OCI-LY3 (cell line): ENCODE results near the gene ART5.

Source experiments
- H2AFZ ChIP-seq: fragments of 200-600, 300-600 bp; shearing (Covaris generic); 2 replicates; pipeline ENCODE4 v1.6.0; 2014; ENCODE audit warnings: antibody characterized with exemption, low read depth, low read length
- H3K27ac ChIP-seq: fragments of 200-600, 300-600 bp; sonication (generic); 2 replicates; pipeline ENCODE4 v1.5.1; 2014; ENCODE audit warnings: mild to moderate bottlenecking, low read length, moderate library complexity, mixed read lengths
- H3K27me3 ChIP-seq: fragments of 200-600, 300-600 bp; sonication (generic); 2 replicates; pipeline ENCODE4 v1.6.1; 2014; ENCODE audit warnings: low read depth, low read length, mixed read lengths
- H3K36me3 ChIP-seq: fragments of 200-600, 300-600 bp; sonication (generic); replicated peaks from 2 replicates; pipeline ENCODE3; 2014; ENCODE audit warnings: low read depth, low read length, mixed read lengths
- H3K4me1 ChIP-seq: fragments of 300-600, 200-600 bp; sonication (generic); 2 replicates; pipeline ENCODE4 v1.6.1; 2014; ENCODE audit warnings: low read length, mixed read lengths
- H3K4me2 ChIP-seq: fragments of 200-600, 300-600 bp; sonication (generic); 2 replicates; pipeline ENCODE4 v1.6.1; 2014; ENCODE audit warnings: low read length, mixed read lengths
- H3K4me3 ChIP-seq: fragments of 300-600, 200-600 bp; sonication (generic); 2 replicates; pipeline ENCODE4 v1.5.1; 2014; ENCODE audit warnings: antibody characterized with exemption, mild to moderate bottlenecking, low read length, moderate library complexity
- H3K79me2 ChIP-seq: fragments of 300-600, 200-600 bp; shearing (Covaris generic); 2 replicates; pipeline ENCODE4 v1.6.1; 2014; ENCODE audit warnings: mild to moderate bottlenecking, low read length, mixed read lengths
- H3K9ac ChIP-seq: fragments of 300-600, 200-600 bp; shearing (Covaris generic); 2 replicates; pipeline ENCODE4 v1.6.0; 2014; ENCODE audit warnings: mild to moderate bottlenecking, low read length, moderate library complexity
- H3K9me3 ChIP-seq: fragments of 200-600, 300-600 bp; shearing (Covaris generic); 2 replicates; pipeline ENCODE4 v1.6.1; 2014; ENCODE audit warnings: low read length, mixed read lengths; ENCODE audit not compliant: insufficient read depth
- H4K20me1 ChIP-seq: fragments of 200-600, 300-600 bp; sonication (generic); 2 replicates; pipeline ENCODE4 v1.6.1; 2016; ENCODE audit warnings: low read length, mixed read lengths; ENCODE audit not compliant: insufficient read depth
- EZH2phosphoT487 ChIP-seq: fragments of 200-600 bp; shearing (Covaris generic); IDR thresholded peaks from 2 replicates; pipeline ENCODE4 v1.6.1; 2018; ENCODE audit warnings: antibody characterized with exemption, mixed run types, low read depth
- TF ChIP-seq, protein P1 (sequence below): fragments of 200-600, 300-600 bp; sonication (generic); IDR thresholded peaks from 2 replicates; pipeline ENCODE4 v1.5.1; 2014; ENCODE audit warnings: antibody characterized with exemption, low read length, low read depth

Gene ART5

DNA sequence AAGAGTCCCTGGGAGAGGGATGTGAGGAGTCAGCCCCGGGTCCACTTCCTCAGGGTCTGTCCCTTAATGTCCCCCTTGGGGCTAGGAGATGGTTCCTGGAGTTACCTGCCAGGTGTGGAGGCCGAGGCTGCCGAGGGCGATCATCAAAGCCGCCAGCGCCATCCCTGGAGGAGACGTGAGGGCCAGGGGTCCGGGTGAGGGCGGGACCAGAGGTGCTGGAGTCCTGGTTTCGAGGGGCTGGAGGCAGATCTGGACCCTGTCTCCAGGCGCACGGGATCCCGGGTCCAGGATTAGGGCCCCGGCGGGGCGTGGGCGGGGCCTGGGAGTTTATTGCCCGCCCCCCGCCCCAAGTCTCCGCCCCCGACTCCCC is at the start of gene ART5:
ART5 (minus strand) TSS at position 292 of the 370 bp plus-strand sequence; CDS start at position 162, 130 bp downstream.
- TF ChIP-seq EZH2phosphoT487 = no peak

GRCh38 chr11:3686751-3687150 is 45.0 kb upstream of the ART5 start:
- no peak overlapping the region for H3K4me2 ChIP-seq
- no peaks in the 10 kb centered on the region for H3K9me3 ChIP-seq
- H3K9ac ChIP-seq = no peak overlapping the region
- H4K20me1 ChIP-seq = no peaks in the 10 kb centered on the region
- no peaks in the 10 kb centered on the region for H3K27me3 ChIP-seq
- H3K79me2 ChIP-seq = no peaks in the 10 kb centered on the region
- no peak overlapping the region for H3K27ac ChIP-seq
- TF ChIP-seq EZH2phosphoT487 = no peak
- TF ChIP-seq, protein P1, sequence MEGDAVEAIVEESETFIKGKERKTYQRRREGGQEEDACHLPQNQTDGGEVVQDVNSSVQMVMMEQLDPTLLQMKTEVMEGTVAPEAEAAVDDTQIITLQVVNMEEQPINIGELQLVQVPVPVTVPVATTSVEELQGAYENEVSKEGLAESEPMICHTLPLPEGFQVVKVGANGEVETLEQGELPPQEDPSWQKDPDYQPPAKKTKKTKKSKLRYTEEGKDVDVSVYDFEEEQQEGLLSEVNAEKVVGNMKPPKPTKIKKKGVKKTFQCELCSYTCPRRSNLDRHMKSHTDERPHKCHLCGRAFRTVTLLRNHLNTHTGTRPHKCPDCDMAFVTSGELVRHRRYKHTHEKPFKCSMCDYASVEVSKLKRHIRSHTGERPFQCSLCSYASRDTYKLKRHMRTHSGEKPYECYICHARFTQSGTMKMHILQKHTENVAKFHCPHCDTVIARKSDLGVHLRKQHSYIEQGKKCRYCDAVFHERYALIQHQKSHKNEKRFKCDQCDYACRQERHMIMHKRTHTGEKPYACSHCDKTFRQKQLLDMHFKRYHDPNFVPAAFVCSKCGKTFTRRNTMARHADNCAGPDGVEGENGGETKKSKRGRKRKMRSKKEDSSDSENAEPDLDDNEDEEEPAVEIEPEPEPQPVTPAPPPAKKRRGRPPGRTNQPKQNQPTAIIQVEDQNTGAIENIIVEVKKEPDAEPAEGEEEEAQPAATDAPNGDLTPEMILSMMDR = no peak
- no peak overlapping the region for H2AFZ ChIP-seq
- no peaks in the 10 kb centered on the region for H3K4me1 ChIP-seq
- no peak overlapping the region for H3K4me3 ChIP-seq
- peaks cover 61% of the 10 kb centered on the region for H3K36me3 ChIP-seq

More for the DNA sequence above, at the start of gene ART5:
- Histone ChIP-seq H3K9me3 (no peaks in the 10 kb centered on the region), H4K20me1 (no peaks in the 10 kb centered on the region), H3K4me1 (no peaks in the 10 kb centered on the region), H3K4me2 (no peak within 1 kb of the TSS), H2AFZ (no peak within 1 kb of the TSS), H3K36me3 (no peaks in the 10 kb centered on the region), H3K9ac (no peak within 1 kb of the TSS), H3K27ac (no peak within 1 kb of the TSS), H3K27me3 (0 out of 2 replicates have a peak, but pooled peaks cover 4% of the 10 kb centered on the region), H3K79me2 (no peaks in the 10 kb centered on the region), H3K4me3 (no peak within 1 kb of the TSS)

DNA sequence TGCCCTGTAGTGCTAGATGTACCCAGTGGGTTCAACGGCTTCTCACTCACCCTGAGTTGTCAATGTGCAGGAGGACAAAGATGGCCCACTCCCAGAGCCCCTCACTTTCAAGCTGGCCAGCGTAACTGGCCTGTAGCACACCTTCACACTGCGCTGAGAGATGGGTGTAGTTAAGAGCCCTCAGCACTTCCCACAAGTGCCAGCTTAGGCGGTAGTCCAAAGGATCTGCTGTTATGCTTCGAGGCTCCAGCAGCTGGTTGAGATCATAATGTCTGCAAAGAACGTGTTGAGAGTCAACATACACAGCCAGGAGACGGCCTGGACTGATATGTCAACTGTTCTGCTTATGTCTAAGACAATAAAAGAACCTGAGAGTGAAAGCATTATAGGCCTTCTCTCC is 44.1 kb upstream of the ART5 start:
- TF ChIP-seq, protein P1 = no peak
- TF ChIP-seq EZH2phosphoT487 = no peak
- Histone ChIP-seq H3K4me2 (no peak overlapping the region), H3K4me1 (no peaks in the 10 kb centered on the region), H3K4me3 (no peak overlapping the region), H3K27me3 (no peaks in the 10 kb centered on the region), H3K79me2 (no peaks in the 10 kb centered on the region), H2AFZ (no peak overlapping the region), H4K20me1 (no peaks in the 10 kb centered on the region), H3K36me3 (peaks cover 55% of the 10 kb centered on the region), H3K27ac (no peak overlapping the region), H3K9me3 (no peaks in the 10 kb centered on the region), H3K9ac (no peak overlapping the region)

GRCh38 chr11:3684819-3685172 is 43.0 kb upstream of the ART5 start:
- H3K36me3 ChIP-seq = peaks cover 56% of the 10 kb centered on the region

More at GRCh38 chr11:3684819-3685172, 43.0 kb upstream of the ART5 start:
- Histone ChIP-seq H3K27me3 (no peaks in the 10 kb centered on the region), H3K4me2 (no peak overlapping the region), H3K27ac (no peak overlapping the region), H4K20me1 (no peaks in the 10 kb centered on the region), H3K4me3 (no peak overlapping the region), H3K9me3 (no peaks in the 10 kb centered on the region), H3K4me1 (no peaks in the 10 kb centered on the region), H3K79me2 (no peaks in the 10 kb centered on the region), H3K9ac (no peak overlapping the region), H2AFZ (no peak overlapping the region)
- no peak for TF ChIP-seq EZH2phosphoT487
- TF ChIP-seq, protein P1 = no peak
